GM19025 (cell line): ENCODE results near the gene BCAS1.

Experiments used
- ATAC-seq: cut with Tn5 transposase; IDR thresholded peaks from one replicate; pipeline ENCODE4 v1.9.1; 2021; ENCODE audit warnings: mild to moderate bottlenecking, low read depth, moderate library complexity; ENCODE audit not compliant: unreplicated experiment

Gene BCAS1

GRCh38 chr20:54103067-54103761, 32.8 kb upstream of the BCAS1 start:
- ATAC-seq, result peak; percentile 78

GRCh38 chr20:54102543-54102942, 32.1 kb upstream of the BCAS1 start:
- ATAC-seq, result no peak

- ATAC-seq, result no peak
Measured at GRCh38 chr20:54100563-54100962, 30.2 kb upstream of the BCAS1 start.

GRCh38 chr20:54099894-54100293, 29.5 kb upstream of the BCAS1 start:
- no peak for ATAC-seq

- no peak for ATAC-seq
Measured at GRCh38 chr20:54098047-54098446, 27.7 kb upstream of the BCAS1 start.

- no peak for ATAC-seq
Measured at GRCh38 chr20:54097236-54097529, 26.8 kb upstream of the BCAS1 start.

- no peak for ATAC-seq
Measured at GRCh38 chr20:54095824-54096223, 25.4 kb upstream of the BCAS1 start.

GRCh38 chr20:54094268-54094580, 23.8 kb upstream of the BCAS1 start:
- ATAC-seq, result no peak

- no peak for ATAC-seq
Measured at GRCh38 chr20:54093423-54094267, 23.3 kb upstream of the BCAS1 start.

- ATAC-seq, result no peak
Measured at GRCh38 chr20:54092021-54092420, 21.6 kb upstream of the BCAS1 start.

- no peak for ATAC-seq
Measured at GRCh38 chr20:54091120-54091480, 20.7 kb upstream of the BCAS1 start.

GRCh38 chr20:54090230-54091119, 20.1 kb upstream of the BCAS1 start:
- no peak for ATAC-seq

- no peak for ATAC-seq
Measured at GRCh38 chr20:54088430-54088829, 18.0 kb upstream of the BCAS1 start.

GRCh38 chr20:54086507-54087039, 16.2 kb upstream of the BCAS1 start:
- ATAC-seq, result no peak

- no peak for ATAC-seq
Measured at GRCh38 chr20:54085910-54086309, 15.5 kb upstream of the BCAS1 start.

GRCh38 chr20:54085425-54085824, 15.0 kb upstream of the BCAS1 start:
- ATAC-seq, result no peak

- ATAC-seq, result no peak
Measured at GRCh38 chr20:54084727-54085388, 14.5 kb upstream of the BCAS1 start.

GRCh38 chr20:54084193-54084592, 13.8 kb upstream of the BCAS1 start:
- no peak for ATAC-seq

GRCh38 chr20:54083459-54083858, 13.1 kb upstream of the BCAS1 start:
- no peak for ATAC-seq

- no peak for ATAC-seq
Measured at GRCh38 chr20:54082100-54082499, 11.7 kb upstream of the BCAS1 start.

- ATAC-seq, result no peak
Measured at GRCh38 chr20:54079652-54080051, 9.3 kb upstream of the BCAS1 start.
